GM18505 (cell line): ENCODE data around the gene BTBD1.
"Not testable (repeated sequence)": the region's sequence is repeated elsewhere in the genome, so short reads cannot be mapped to it uniquely, and the experiment has no call there.

Source experiments
- ATAC-seq: cut with Tn5 transposase; IDR thresholded peaks from one replicate; pipeline ENCODE4 v1.9.1; 2021; ENCODE audit not compliant: unreplicated experiment
- POLR2A ChIP-seq: IDR thresholded peaks from 4 replicates; pipeline ENCODE4 v1.6.1; 2011; ENCODE audit warnings: borderline replicate concordance; ENCODE audit not compliant: insufficient read depth, insufficient read length; ENCODE audit errors: extremely low read depth

Gene BTBD1

DNA sequence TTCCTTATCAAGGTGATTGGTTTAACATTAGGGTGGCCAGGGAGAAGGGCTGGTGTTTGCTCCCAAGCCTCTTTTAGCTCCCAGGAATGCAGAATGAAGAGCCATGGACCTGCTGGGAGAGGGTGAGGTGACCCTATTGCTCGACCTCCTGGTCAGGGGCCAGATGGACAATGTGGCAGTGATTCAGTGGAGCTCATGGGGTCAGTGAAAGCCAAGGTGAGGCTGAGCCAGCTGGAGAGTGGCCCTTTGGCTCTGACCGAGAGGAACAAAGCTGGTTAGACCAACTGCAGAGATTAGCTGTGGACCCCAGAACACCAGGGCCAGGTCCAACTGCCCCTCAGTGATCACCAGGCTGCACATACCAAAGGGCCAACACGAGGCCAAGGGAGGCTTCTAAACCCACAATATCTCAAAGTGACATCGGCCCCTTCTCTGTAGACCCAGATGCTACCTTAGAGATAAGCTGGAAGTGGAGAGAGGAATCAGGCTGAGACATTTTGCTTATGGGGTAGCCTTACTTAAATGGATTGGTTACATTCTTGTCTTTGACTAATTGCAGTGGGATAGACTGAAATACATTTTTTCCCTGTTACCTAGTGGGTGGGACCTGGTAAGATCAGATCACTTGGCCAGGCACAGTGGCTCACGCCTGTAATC is 15.8 kb upstream of the BTBD1 start:
- no peak for TF ChIP-seq POLR2A
- ATAC-seq: no peak

DNA sequence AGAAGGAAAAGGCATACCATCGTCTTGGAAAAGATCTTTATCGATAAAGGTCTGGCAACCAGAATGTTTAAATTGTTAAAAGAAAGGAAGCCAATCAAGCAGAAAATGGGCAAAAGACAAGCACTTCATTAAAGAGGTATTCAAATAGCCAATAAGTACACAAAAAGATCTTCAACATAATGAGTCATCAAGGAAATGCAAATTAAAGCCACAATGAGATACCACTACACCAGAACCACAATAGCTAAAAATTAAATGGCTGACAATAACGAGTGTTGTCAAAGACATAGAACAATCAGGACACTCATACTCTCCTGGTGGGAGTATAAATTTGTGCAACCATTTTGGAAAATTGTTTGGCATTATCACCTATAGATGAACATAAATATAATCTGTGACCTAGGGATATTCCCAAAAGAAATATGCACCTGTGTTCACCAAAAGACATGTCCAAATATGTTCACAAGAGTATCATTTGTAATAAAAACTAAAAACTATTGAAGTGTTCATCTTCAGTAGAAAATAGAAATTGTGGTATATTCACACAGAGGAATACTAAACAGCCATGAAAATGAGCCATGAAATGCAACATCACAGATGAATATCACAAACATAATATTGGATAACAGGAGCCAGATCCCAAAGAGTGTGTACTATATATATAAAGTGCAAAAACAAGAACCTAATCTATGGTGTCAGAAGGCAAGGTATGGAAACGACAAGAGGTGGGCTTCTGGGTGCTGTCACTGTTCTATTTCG is 14.4 kb upstream of the BTBD1 start:
- no peak for ATAC-seq

DNA sequence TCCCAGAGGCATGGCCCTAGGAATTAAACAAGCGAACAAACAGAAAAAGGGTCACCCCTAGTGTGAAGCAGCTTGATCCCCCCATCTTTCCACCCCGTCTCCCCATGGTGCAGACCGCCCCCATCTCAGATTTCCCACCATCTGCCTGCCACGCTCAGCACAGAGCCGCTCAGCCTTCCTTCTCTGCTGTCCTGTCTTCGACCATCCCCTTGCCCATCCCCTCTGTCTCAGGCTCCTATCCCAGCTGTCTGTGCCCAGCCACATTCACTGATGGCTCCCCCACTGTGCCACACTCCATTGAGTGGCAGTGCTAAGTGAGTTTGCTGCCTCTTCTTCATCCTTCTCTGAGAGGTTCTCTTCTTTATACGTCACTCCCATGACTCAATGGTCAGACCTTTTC is 11.7 kb upstream of the BTBD1 start:
- no peak for ATAC-seq

More for the DNA sequence above, 14.4 kb upstream of the BTBD1 start:
- TF ChIP-seq POLR2A: no peak

DNA sequence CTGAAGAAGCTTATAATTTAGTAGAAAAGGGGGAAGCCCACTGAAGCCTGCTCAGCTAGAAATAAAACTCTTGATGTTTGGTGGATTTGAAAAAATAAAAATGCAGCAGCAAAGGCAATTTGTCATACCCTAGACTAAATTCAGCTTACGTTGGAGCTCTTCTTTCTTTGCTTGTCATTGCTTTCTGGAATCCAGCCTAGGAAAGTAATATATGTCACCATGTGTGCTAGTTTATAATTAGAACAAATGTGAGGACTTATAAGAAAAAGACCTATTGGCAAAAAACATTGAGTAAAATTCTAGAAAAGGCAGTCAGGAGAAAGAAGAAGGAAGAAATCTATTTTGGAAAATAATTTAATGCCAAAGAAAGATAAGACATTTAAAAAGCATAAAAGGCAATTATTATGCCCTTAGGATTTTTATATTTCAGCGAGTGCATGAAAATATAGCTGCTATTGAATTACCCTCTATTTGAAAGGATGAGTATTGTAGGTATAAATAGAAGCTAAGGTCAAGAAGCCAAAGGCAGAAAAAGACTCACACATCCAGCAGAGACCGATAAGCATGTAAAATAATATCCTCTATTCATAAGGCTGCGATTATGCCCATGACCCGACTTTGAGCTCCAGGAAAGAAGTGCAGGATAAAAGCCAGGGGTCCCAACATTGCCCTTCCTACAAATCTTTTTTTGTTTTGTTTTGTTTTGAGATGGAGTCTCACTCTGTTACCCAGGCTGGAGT is 10.6 kb upstream of the BTBD1 start:
- TF ChIP-seq POLR2A: no peak
- no peak for ATAC-seq

More for the DNA sequence above, 11.7 kb upstream of the BTBD1 start:
- TF ChIP-seq POLR2A: no peak

DNA sequence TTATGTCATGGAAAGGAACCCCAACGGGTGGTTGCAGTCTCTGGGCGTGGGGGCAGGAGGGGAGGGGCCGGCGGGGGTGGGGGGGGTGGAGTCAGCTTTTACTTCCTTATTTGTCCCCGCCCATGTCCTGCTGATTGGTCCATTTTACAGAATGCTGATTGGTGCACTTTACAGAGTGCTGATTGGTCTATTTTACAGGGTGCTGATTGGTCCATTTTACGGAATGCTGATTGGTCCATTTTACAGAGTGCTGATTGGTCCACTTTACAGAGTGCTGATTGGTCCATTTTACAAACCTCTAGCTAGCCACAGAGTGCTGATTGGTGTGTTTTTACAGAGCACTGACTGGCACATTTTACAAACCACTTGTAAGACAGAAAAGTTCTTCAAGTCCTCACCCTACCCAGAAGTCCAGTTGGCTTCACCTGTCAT is 2.2 kb upstream of the BTBD1 start:
- not testable (repeated sequence) for ATAC-seq

DNA sequence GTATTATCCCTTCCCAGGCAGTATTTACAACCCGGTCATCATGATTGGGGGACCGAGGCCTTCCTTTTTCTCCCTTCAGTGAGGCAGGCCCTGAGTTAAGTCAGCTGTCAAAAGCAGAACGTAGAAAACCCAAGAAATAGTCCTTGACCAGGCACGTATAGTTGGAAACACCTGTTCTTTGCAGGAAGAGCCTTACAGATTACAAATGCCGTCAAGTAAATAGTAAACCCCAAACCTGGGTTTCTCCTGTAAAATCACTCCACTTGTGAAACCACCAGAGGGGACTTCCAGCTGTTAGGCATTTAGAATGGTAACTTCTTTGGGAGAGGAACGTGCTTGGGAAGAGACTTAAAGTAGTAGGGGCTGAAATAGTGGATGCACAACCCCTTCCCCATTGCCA is 1.0 kb upstream of the BTBD1 start:
- no peak for ATAC-seq
- no peak for TF ChIP-seq POLR2A

DNA sequence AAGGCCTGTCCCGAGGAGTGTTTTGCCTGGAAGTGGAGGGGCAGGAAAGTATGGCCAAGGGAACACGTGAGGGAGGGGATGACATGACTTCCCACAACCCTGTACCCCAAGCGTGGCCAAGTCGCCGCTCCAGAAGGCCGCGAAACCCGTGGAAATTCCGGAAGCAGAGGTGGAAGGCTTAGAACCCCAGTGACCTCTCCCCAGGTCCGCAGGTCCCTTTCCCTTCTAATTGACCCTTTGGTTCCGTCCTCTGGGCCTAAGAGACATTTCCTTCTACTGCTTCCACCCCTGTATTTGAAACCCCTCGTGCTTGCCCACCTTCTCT is 548 bp upstream of the BTBD1 start:
- no peak for ATAC-seq
- TF ChIP-seq POLR2A: no peak

DNA sequence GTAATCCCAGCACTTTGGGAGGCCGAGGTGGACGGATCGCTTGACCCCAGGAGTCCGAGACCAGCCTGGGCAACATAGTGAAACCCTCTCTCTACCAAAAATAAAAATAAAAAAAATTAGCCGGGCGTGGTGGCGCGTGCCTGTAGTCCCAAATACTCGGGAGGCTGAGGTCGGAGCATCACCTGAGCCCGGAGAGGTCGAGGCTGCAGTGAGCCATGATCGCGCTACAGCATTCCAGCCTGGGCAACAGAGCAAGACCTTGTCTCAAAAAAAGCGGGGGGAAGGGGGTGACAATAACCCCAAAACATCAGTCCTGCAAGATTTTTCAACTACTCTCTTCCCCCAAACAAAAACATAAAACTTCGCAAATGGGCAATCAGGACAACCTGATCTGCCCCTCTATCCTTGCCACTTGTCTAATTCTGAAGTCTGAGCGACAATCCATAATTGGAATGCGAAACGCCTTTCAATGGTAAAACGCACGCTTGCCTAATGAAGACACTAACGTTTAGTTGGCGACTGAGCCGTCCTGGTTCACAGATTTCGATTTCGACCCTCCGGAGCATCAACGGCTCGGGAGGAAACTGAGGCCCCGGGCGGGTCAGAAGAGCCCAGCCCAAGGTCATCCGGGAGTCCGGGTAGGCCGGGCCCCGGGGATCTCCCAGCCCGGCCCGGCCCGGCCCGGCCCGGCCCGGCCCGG is 868 bp downstream of the BTBD1 start:
- ATAC-seq: no peak
- no peak for TF ChIP-seq POLR2A

DNA sequence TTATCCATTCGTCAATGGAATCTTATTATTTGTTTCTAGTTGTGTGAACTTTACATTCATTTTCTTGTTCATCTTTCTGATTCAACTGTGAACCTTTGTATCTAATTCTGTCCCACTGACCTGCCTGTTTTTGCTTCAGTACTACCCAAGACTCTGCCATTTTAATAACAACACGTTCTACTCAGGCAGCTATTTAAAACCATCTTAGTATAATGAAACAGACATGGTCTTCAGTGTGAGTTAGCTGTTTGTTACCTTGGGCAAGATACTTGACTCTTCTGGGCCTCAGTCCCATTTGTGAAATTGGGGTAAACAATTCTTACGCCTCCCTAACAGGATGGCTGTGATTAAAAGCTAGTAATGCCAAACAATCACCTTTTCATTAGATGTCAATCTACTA is 1.6 kb downstream of the BTBD1 start:
- ATAC-seq: no peak
- no peak for TF ChIP-seq POLR2A

DNA sequence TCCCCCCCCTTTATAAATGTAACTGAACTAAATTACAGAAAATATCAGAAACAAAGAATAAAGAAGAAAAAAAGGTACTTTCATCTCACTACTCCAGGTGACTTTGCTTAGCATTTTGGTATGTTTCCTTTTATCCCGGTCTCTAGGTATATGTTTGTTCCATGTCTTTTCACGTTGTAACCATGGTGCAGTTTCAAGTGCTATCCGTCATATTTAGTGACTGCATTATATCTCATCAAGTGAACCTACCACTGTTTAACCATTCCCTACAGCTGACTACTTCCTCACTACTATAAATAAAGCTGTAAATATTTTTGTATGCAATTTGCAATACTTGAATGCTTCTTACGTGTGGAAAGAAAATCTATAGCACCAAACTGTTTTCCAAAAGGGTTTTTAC is 2.2 kb downstream of the BTBD1 start:
- no peak for ATAC-seq
- TF ChIP-seq POLR2A: no peak

DNA sequence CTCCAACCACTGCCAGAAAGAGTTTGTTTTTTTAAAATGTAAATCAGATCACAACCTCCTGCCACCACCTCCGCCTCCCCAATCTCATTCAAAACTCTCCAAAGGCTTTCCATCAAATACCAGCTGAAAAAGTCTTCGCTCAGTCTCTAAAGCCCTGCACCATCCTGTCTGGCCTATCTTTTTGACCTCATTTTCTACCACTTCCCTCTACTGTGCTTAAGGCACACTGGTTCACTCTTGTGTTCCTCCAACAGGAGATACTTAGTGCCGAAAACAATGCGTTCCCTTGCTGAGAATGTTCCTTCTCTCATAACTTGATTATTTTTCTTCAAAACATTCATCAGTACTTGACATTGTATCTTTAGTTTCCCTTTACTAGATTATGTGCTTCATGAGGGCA is 3.5 kb downstream of the BTBD1 start:
- ATAC-seq: no peak
- TF ChIP-seq POLR2A: no peak

DNA sequence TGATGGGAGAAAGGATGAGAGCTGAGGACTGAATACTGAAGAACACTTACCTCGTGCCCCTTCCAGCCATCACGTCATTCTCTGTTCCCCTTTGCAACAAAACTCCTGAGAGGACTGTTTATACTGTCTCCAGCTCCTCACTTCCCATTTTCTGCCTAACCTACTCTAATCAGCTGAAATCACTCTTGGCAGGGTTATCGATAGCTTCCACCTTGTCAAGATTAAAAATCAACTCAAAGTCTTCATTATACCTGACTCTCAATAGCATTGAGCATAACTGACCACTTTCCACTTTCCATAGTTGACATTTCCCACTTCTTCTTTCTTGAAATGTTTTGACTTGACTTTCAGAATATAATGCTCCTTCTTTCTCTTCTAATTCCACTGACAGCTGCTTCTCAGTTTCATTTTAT is 4.3 kb downstream of the BTBD1 start:
- no peak for TF ChIP-seq POLR2A
- no peak for ATAC-seq

DNA sequence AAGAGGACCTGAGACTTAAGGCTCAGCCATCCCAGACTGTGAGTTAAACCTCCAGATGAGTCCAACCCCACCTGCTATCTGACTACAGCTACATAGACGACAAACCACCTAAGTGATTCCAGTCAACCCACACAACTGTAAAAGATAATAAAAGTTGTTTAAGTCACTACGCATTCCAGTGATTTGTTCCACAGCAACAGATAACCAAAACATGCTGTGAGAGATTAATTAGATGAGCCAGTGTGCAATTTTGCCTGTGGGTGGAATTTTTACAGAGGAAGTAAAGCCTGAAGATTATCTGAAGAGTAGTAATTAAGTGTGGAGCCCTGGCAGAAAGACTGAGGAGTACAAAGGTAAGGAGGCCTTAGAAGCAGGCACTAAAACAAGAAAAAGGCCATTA is 5.4 kb downstream of the BTBD1 start:
- no peak for ATAC-seq
- no peak for TF ChIP-seq POLR2A
